Cardiac muscle cell (in vitro differentiated cells and primary cell): ENCODE measurements around the gene DDX24. TPM values are rescaled to one million over a fixed set of nuclear protein-coding genes. Genes with fewer than 3 reads are reported as not detected.

Experiments used
- DNase-seq, 2 donors: peaks; one replicate each; pipeline versions ENCODE4 v3.0.0 to v3.0.0-alpha.2; 2010 to 2017; ENCODE audit warnings: low read depth in 1 of 2, low spot score in 1 of 2
- H3K27ac ChIP-seq: fragments of 200-600 bp; sonication (generic); 2 replicates; pipeline ENCODE4 v1.5.1; 2016
- H3K27me3 ChIP-seq: fragments of 200-600 bp; sonication (generic); 2 replicates; pipeline ENCODE4 v1.6.0; 2016; ENCODE audit warnings: control low read depth
- H3K36me3 ChIP-seq: fragments of 200-600 bp; sonication (generic); 2 replicates; pipeline ENCODE4 v1.5.1; 2016; ENCODE audit warnings: control low read depth
- H3K4me1 ChIP-seq: fragments of 200-600 bp; sonication (generic); 2 replicates; pipeline ENCODE4 v1.8.1; 2017; ENCODE audit warnings: low read depth, mild to moderate bottlenecking, mixed run types
- H3K4me3 ChIP-seq: fragments of 200-600 bp; sonication (generic); 2 replicates; pipeline ENCODE4 v1.5.1; 2016; ENCODE audit warnings: mild to moderate bottlenecking
- H3K9me3 ChIP-seq: fragments of 200-600 bp; sonication (generic); 2 replicates; pipeline ENCODE4 v1.5.1; 2017; ENCODE audit warnings: low read depth, mild to moderate bottlenecking, control low read depth
- CTCF ChIP-seq: IDR thresholded peaks from 2 replicates; pipeline ENCODE4 v1.5.1; 2012; ENCODE audit warnings: low read depth, mild to moderate bottlenecking, low read length
- polyA plus RNA-seq: library from polyadenylated mRNA; unstranded; fragments of >200 nt; fragmentation: Nextera tagmentation; extraction: Ambion mirVana; gene quantifications from 2 replicates; pipeline ENCODE4 v1.2.1, GENCODE V29; 2016
- total RNA-seq: library from RNA; depleted of rRNA; stranded (reverse); fragments of >200 nt; gene quantifications from 2 replicates; pipeline ENCODE4 v1.2.3, GENCODE V29; 2016

Gene DDX24
- total and polyA plus RNA-seq, 2 experiments from 2014 or later = 188 to 227 TPM

GRCh38 chr14:94127330-94127729, 46.3 kb upstream of the DDX24 start:
- no peaks in the 10 kb centered on the region for H3K27me3 ChIP-seq
- H3K4me3 ChIP-seq = no peak overlapping the region
- no peak for DNase-seq
- no peaks in the 10 kb centered on the region for H3K36me3 ChIP-seq
- no peak overlapping the region for H3K27ac ChIP-seq
- TF ChIP-seq CTCF = no peak
- no peaks in the 10 kb centered on the region for H3K4me1 ChIP-seq
- no peaks in the 10 kb centered on the region for H3K9me3 ChIP-seq

- H3K27ac ChIP-seq = no peak overlapping the region
- H3K36me3 ChIP-seq = no peaks in the 10 kb centered on the region
- H3K27me3 ChIP-seq = no peaks in the 10 kb centered on the region
- no peak for DNase-seq
- H3K9me3 ChIP-seq = no peaks in the 10 kb centered on the region
- no peak overlapping the region for H3K4me3 ChIP-seq
- no peak for TF ChIP-seq CTCF
- no peaks in the 10 kb centered on the region for H3K4me1 ChIP-seq
Observed at GRCh38 chr14:94126800-94127199, 45.8 kb upstream of the DDX24 start.

GRCh38 chr14:94126419-94126677, 45.3 kb upstream of the DDX24 start:
- Histone ChIP-seq H3K9me3 (no peaks in the 10 kb centered on the region), H3K4me3 (no peak overlapping the region), H3K36me3 (no peaks in the 10 kb centered on the region), H3K4me1 (no peaks in the 10 kb centered on the region), H3K27ac (no peak overlapping the region), H3K27me3 (no peaks in the 10 kb centered on the region)
- DNase-seq = no peak
- TF ChIP-seq CTCF = no peak

GRCh38 chr14:94125659-94126418, 44.8 kb upstream of the DDX24 start:
- TF ChIP-seq CTCF = no peak
- Histone ChIP-seq H3K4me1 (no peaks in the 10 kb centered on the region), H3K36me3 (no peaks in the 10 kb centered on the region), H3K4me3 (no peak overlapping the region), H3K27me3 (no peaks in the 10 kb centered on the region), H3K27ac (no peak overlapping the region), H3K9me3 (no peaks in the 10 kb centered on the region)
- no peak for DNase-seq

GRCh38 chr14:94124582-94125377, 43.8 kb upstream of the DDX24 start:
- Histone ChIP-seq H3K36me3 (no peaks in the 10 kb centered on the region), H3K27ac (no peak overlapping the region), H3K9me3 (no peaks in the 10 kb centered on the region), H3K27me3 (no peaks in the 10 kb centered on the region), H3K4me3 (no peak overlapping the region), H3K4me1 (no peaks in the 10 kb centered on the region)
- DNase-seq = no peak
- no peak for TF ChIP-seq CTCF
